NK-92 (cell line): ENCODE measurements around the gene PTOV1.

ENCODE experiments used
- DNase-seq: peaks from one replicate; lab custom pipeline; 2025; ENCODE audit not compliant: unreplicated experiment; lab: John Stamatoyannopoulos, UW

PTOV1 gene

GRCh38 chr19:49858088-49858985 is 7.4 kb downstream of the PTOV1 start:
- no peak for DNase-seq

- DNase-seq, result no peak
Measured at GRCh38 chr19:49859682-49860335, 8.8 kb downstream of the PTOV1 start.

DNA sequence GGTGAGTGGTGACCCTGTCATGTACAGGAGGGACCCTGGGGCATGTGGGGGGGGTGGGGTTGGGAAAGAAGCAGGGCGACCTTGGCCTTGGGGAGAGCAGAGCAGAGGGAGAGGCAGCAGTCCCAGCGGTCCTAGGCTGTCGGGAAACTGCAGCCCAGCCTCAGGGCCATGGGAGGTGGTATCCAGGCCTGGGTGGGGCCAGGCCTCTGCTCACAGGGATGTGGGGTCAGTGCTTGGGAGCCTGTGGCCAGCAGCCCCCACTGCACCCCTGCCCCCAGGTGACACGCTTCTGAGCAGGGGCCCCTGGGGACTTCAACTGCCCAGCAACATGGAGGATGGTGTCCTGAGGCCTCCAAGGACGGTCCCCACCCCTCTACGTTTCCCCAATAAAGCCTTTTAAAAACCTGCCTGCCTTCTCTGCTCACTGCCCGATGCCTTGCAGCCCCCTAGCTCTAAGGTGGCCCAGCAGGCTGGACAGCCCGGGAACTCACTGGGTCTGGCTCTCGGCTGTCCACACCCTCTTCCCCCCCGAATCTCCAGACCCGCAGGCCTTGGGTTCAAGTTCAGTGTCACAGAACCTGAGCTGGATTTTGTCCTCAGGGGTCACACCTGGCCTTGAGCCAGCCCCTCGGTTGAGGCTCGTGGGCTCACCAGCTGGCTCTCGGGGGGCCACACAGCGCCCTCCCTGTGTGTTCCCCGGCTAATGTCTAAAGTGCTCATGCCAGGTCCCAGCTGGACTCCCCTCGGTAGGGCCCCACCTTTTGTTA is 9.6 kb downstream of the PTOV1 start:
- DNase-seq, result no peak

DNA sequence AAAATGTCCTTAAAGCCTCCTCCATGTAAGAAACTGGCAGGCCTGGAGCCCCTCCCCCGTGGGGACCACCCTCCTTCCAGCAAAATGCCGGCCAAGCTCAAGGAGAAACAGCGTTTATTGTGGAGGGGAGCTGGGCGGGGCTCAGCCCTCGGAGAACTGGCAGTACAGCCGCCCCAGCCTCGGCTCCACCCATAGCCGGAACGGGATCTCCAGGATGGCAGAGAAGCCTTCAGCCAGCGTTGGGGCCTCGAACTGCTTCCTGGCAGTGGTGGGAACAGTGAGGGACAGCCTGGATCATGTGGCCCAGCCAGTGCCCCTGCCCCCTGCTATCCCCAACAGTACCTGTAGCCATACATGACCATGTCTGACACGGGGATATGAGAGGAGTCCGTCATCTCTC is 10.1 kb downstream of the PTOV1 start:
- no peak for DNase-seq

DNA sequence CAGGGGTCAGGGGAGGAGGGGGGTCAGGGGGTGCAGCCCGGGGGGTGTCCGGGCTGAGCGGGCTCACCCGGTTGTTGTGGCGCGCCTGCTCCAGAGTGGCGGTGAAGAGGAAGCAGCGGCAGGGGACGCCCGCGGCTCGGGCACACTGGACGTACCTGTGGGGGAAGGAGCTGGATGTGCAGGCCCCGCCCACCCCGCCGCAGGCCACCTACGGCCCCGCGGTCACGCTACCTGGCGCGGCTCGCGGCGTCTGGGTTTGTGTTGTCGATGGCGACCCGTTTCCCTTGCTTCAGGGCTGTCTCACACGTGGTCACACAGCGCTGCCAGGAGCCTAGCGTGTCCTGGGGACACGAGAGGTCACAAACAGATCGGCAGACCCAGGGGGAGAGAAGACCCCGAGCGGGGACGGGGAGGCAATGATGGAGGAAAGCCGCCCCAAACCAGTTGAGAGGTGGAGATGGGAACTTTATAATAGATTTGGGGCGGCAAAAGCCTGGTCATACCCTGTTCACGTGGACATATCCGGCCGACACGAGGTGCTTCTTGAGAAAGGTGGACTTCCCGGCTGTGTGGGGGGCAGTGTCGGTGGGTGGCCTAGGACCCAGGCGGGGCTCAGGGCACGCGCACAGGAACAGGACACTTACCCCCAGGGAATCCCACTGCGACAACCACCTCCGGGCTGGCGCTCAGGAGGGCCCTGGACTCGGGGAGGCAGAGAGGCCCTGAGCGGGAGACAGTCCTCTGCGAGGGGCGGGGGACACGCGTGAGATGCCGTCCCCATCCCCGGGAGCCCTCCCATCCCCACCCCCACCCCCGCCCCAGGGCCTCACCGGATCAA is 10.8 kb downstream of the PTOV1 start:
- no peak for DNase-seq

DNA sequence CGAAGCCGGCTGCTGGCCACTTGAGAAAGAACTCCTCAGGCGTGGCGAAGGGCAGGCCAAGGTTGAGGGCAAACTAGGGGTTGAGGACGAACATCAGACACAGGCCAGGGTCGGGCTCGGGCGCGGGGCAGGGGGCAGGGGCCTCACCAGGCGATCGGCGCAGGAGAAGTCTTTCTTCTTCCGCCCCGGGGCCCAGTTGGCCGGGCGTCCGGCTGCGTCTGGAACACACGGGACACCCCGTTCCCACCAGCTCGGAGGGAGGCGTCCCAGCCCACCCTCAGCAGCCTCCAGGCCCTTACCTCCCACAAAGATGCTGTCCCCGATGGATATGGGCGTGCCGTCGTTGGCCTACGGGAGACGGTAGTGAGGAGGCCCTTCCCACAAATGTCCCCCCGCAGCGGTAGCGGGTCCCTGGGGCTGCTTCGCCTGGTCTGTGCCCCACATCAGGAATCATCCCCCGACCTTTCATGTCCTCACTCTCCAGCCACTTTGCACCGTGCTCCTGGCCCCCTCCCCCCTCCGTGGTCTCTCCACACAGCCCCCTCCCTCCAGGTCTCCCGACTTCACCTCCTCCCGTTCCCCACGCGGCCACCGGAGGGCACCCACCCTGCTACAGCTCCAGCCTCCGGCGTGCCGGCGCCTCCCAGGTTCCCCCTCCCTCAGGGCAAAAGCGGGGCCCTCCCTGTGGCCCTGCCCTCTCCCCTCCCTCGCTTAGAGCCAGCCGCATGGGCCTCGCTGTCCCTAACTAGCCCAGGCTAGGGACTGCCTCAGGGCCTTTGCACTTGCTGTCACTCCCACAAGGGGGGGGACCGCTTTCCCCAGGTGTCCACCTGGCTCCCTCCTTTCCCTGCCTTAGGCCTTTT is 11.7 kb downstream of the PTOV1 start:
- no peak for DNase-seq

DNA sequence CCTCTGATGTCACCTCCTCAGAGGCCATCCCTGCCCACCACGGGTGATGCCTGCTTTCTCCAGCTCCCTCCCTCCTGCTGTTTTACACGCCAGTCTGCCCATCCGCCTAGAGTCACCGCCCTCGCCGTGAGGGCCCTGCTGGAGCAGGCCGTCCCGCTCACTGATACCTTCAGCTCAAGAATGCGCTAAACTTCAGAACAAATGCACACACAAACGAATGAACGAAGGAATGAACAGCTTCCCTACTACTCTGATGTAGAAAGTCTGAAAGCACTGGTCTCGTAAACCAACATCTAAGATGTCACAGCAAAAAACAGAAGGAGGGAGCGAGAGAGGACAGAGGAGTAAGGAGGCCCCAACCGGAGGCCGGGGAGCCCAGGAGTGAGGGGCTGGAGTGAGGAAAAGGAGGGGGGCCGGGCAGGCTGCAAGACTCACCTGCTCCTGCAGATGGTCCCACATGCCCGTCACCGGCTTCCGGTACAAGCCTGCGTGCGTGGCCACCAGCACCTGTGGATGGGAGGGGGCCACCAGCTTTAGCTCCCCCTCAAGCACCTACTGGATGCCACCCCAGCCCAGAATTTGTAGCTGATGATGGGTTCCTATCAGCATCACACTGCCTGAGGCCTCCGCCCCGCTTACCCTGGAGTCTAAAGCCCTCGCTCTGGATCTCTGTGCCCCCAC is 12.4 kb downstream of the PTOV1 start:
- DNase-seq, result no peak

DNA sequence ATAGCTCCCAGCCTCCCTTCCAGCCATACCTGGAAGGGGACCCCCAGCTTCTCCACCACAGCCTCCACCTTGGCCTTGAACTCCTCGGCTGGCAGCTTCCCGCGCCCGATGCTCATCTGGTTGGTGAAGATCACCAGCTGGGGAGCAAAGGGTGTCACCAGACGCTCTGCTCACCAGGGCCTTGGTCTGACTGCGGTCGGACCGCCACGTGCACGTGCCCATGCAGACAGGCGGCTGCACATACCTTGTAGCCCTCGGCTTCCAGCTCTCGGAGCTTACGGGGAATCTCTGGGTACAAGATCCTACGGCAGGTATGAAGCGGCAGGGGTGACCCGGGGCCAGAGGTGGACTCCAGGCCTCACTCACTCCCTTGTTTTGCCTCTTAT is 13.0 kb downstream of the PTOV1 start:
- DNase-seq, result no peak

GRCh38 chr19:49864890-49865289 is 13.9 kb downstream of the PTOV1 start:
- DNase-seq, result no peak

DNA sequence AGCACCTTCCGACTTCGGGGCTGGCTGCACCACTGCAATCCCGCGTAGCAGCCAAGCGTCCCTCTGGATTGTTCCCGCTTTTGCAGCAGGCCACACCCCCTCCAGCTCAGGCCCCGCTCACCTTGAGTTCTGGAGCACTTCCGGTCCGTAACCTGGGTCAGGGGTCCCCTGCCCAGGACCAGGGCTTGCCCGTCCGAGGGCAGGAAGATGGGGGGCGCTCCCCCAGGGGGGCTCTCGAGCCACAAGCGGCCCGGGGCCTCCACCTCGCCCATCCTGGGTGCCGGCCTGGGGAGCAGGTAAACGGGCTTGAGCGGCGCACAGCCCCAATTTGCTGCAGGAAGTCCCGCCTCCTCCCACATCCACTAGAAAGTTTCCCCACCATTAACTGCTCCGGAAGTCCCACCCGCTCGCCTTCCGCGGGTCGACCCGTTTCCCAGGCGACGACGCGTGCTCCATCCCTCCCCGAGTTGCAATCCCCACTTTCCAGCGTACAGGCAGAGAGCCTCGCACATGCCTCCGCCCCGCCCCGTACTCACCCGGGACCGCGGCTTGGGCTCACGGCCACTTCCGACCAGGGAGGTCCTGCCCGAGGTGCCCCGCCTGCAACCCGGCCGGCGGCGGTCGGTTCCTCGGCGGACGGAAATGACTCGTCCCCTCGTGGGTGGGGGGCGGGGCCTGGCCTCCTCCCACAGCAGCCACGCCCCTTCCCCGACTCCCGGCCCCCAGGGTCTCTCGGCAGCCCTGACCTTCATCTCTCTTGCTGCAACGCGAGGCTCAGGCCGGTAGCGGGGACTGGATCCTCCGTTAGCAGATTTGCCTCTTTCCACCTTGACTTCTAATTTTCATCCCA is 16.2 kb downstream of the PTOV1 start, which contains the start of gene PNKP:
Gene PNKP, minus strand, starts transcription at position 644 of the 850 bp plus-strand sequence. Its CDS starts 372 bp downstream, at position 272.
- DNase-seq, result peak; percentile 68

GRCh38 chr19:49869009-49869483 is 18.1 kb downstream of the PTOV1 start:
- no peak for DNase-seq

DNA sequence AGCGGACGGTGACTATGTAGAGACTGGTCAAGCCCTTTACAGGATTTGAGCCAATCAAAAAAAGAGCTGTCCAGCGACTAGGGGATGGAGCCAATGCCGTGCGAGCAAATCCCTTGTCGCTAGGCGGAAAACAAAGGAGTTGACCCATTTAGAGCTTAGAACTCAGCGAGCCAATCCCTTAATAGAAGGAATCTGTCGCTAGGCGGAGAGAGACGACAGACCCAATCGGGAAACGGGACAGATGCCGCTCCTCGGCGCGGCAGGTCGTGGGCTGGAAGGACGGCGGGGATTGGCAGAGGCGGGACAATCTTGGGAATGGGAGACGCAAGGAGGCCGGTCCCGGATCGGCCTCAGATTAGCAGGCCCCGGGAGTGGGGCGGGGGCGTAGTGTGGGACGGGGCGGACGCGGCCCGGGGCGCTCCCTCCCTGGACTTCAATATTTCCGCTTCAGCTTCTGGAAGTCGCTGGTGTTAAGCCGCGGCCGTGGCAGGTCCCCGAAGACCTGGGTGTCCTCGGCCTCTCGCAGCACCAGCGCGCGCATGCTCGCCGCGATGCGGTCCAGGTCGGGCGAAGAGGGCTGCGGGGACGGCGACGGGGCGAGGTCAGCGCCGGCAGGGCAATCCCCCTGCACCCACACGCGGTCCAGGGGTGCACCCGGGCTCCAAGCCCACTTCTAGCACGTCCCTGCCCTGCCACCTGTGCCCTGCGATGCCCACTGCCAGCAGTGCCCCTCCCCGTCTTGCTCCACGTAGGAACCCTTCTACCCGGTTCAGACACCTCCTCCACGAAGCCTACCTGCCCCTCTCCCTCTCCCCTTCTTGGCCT is 18.7 kb downstream of the PTOV1 start:
- DNase-seq, result peak; percentile 65

DNA sequence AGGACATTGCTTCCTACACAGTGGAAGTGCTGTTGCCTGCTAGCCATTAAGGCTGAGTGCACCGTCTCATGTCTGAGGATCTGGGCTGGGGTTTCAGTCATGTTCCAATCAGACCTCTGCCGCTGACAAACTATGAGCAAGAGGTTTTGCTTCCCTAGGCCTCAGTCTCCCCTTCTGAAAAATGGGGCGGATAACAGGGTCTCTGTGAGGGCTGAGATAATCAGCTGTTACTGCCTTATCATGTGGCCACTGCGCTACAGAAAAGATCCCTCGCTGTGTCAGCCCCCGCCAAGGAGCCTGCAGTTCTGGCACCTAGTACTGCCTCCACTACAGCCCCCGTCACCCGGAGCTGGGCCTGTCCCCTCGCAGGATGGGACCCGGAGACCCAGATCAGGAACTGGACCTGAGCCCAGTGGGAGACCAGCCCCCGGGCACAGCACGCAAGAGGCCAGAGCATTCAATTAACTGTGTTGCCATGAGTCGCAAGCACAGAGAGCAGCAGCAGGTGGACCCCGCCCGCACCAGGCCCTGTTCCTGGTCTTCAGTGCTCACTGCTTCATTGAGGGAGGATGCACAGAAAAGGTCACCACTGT is 19.4 kb downstream of the PTOV1 start:
- no peak for DNase-seq

- DNase-seq, result no peak
Measured at GRCh38 chr19:49871349-49871985, 20.5 kb downstream of the PTOV1 start.

DNA sequence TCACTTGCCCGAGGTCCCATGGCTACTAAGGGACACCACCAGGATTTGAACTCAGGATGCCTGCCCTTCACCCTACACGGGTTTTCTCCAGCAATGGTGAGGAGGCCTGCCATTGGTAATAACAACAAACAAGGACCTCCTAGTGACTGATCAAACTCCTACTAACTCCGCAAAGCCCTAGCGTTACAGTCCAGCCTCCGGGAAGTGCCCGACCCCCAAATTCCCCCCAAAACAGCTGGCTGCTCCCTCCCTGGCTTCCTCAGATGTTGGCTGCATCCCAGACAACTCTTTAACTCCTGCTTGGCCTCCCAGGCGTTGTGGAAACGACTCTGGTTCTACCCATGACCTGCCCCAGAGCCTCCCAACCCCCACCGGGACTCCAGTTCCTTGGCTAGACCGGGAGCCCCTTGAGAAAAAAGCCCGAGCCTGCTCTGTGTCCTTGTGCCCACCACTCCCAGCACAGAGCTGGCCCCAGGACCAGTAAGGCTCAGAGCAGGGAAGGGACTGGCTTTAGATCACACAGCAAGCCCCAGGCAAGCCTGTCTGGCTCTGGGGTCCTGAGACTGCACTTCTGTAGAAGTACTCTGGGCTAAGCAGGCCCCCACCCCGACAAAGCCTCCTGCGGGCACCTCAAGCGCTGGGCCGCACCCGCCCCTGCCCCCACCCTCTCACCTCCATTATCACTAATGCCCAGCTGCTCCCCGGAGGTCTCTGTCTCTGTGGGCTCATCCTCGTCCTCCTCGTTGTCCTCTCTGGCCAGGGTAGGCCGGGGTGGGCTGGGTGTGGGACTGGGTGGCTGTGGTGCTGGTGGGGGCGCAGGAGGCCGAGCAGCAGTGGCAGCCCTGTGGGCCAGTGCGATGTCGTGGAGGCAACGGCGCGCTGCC is 21.5 kb downstream of the PTOV1 start:
- no peak for DNase-seq
